SIG-M5 treated with dmso at 0.1 percent for 504 hours (cell line): ENCODE results near the gene ASPSCR1.

Experiments
- DNase-seq: peaks from one replicate; lab custom pipeline; 2025; ENCODE audit not compliant: unreplicated experiment; lab: John Stamatoyannopoulos, UW

ASPSCR1 gene

GRCh38 chr17:81996232-81996756 lies 18.9 kb downstream of the ASPSCR1 start:
- DNase-seq: no peak

DNA sequence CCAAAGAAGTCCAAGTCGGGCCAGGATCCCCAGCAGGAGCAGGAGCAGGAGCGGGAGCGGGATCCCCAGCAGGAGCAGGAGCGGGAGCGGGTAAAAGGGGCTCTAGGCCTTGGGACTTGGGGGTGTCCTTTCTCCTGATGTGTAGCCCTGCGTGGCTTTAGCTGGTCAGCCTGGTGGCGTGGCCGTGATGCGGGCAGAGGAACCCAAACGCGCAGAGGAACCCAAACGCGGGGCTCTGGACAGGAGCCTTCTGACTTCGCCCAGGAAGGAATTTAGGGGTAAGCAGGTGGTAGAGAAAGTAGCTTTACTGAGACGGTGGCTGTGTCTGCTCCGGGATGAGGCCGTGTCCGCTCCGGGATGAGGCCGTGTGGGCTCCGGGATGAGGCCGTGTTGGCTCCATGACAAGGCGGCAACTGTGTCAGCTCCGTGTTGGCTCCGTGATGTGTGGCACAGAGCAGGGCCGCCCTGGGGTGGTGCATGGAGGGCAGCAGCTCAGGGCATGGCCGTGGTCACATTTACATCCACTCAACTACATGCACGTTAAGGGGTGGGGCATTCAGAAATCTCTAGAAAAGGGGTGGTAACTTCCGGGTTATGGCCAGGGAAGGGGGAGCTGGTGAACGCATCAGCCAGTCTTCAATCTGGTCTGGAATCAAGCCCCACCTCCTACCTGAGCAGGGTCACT lies 19.5 kb downstream of the ASPSCR1 start:
- no peak for DNase-seq

DNA sequence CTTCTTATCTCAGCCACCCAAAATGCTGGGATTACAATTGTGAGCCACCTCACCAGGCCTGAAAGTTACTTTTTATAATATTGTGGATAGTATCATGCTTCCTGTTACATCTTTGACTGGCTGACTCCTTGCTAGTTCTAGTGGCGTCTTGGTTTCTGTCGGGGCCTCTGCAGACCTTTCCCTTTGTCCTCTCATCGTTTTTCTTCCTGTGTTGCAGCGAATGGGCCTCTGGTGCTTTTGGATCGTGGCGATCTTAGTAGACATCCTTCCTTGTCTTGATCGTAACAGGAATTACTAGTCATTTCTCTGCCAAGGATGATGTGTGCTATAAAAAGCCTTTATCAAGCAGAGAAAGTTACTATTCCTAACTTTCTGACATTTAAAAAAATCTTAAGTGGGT lies 20.8 kb downstream of the ASPSCR1 start:
- DNase-seq: no peak

- no peak for DNase-seq
These were observed 21.4 kb downstream of the ASPSCR1 start for GRCh38 chr17:81998691-81999438.

- no peak for DNase-seq
These were observed 22.2 kb downstream of the ASPSCR1 start for GRCh38 chr17:81999587-81999975.

GRCh38 chr17:81999976-82000802 lies 22.8 kb downstream of the ASPSCR1 start:
- DNase-seq: no peak

- DNase-seq: no peak
These were observed 23.6 kb downstream of the ASPSCR1 start for GRCh38 chr17:82000803-82001570.

GRCh38 chr17:82001571-82002056 lies 24.2 kb downstream of the ASPSCR1 start:
- no peak for DNase-seq

GRCh38 chr17:82003411-82004381 lies 26.3 kb downstream of the ASPSCR1 start:
- DNase-seq: no peak

GRCh38 chr17:82004517-82005455 lies 27.4 kb downstream of the ASPSCR1 start:
- DNase-seq: no peak

DNA sequence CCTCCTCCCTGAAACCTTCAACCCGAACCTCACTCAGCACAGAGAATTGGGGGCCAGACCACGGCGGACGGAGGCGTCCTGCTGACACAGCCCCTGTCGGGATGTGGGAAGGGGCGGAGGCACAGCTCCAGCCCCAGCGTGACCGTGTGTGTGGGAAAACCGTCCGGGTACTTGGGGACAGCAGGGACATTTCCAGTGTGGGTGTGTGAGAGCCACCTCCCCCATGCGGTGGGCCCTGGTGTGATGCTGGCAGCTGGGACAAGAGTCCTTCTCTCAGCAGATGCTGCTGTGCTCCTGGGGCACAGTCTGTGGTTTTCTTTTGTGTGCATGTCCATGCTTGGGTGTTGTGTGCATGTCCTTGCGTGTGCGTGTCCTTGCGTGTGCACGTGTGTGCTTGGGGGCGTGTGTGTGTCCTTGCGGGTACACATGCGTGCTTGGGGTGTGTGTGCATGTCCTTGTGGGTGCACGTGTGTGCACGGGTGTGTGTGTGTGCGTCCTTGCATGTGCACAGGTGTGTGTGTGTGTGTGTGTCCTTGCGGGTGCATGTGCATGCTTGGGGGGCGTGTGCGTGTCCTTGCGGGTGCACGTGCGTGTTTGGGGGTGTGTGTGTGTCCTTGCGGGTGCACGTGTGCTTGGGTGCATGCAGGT lies 28.4 kb downstream of the ASPSCR1 start:
- DNase-seq: no peak

DNA sequence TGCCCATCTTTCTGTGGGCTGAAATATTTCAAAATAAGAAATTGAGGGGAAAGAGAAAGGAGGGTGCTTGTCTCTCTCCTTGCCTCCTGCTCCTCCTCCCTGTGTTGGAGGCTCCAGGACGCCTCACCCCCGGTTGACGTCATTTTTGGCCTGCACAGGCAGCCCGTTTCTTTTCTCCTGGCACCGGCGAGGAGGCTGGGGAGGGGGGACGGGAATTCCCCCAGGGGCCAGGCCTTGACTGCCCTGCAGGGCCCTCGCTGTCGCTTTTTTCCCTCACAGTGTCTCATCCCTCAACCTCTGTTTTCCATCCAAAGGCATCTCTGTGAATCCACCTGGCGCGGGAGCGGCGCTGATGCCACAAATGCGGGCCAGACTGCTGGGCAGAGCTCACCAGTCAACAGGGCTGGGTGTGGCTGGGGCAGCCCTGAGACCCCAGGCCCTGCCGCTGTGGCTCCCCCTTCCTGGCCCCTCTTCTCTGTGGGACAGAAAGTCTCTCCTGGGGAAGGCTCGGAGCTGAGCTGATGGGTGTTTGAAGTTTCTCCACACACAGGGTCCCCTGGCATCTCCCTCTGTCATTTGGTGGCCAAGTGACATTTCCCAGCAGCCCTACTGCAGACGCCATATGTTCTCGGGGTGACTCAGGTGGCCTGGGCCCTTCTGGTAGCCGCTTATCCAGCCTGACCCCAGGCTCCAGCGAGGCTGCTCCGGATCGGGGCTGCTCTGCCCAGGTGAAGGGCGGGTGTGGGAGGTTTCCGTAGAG lies 29.2 kb downstream of the ASPSCR1 start:
- DNase-seq: no peak

GRCh38 chr17:82007228-82007494 lies 29.7 kb downstream of the ASPSCR1 start:
- DNase-seq: no peak

DNA sequence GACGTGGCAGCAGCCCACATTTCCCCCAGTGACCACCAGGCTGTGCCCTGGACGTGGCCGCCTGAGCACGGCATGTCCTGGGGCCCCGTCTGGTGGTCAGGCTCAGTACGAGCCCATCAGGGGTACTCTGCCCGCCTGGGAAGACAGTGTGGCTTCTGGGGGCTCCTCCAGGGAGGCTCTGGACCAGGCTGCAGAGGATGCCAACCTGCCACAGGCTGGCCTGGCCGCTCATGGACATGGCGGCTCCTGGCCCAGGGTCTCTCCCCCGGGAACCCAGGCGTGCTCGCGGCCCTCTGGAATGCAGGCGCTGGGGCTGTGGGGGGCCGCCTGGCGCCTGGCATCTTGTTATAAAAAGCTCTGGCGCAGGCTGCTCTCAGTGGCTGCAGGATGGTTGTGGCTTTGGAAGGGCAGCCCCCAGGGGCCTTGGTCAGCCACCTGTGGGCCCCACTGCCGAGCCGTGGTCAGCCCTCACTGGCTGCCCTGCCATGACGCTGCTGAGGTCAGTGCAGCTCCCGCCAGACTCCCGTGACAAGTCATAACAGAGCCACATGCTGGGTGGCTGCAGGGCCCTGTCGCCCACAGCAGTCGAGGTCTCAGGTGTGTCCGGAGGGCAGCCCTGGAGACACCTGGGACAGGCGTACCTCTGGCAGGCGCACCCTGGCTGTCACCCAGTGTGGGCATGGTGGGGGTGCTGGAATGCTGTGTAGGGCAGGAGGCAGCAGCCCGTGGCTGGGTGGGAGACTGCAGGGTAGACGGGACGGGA lies 30.2 kb downstream of the ASPSCR1 start:
- no peak for DNase-seq

DNA sequence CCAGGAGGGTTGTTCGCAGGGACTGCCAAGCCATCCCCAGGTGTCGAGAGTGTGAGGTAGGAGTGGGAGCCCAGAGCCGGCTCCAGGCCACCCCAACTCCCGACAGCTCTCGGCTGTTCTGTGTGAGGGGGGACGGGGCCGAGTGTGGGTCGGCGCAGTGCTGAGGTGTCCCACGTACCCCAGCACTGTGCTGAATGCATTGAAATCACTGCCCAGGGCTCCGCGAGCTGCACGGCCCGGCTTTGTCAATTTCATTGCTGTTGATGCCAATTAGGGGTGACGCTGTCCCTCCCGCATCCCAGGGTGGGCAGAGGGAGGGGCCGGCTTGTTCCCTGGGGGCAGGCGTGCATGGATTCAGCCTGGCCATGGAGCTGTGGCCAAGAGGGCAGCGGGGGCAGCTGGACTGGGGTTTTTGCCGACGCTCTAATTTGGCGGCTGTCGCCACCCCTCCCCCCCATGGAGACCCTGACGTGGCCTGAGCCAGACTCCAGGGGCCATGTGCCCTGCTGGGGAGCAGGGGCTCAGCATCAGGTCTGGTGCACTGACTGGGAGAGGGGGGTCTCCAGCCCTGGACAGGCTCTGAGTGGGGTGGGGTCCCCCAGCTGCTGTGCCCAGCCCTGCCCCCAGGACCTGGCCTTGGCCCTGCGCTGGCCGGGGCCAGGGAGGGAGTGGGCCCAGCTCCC lies 31.0 kb downstream of the ASPSCR1 start:
- DNase-seq: no peak

- DNase-seq: no peak
These were observed 31.5 kb downstream of the ASPSCR1 start for GRCh38 chr17:82008941-82009405.
